ENCODE results near the gene ITPR2. TPM values are rescaled to one million over a fixed set of nuclear protein-coding genes. Genes with fewer than 3 reads are reported as not detected.

The ITPR2 gene
- total RNA-seq, 3 donors from 2014 or later: 33.3 to 60.8 (median 54.0) TPM

GRCh38 chr12:26717757-26718156 is 115.2 kb downstream of the ITPR2 start:
- intact Hi-C loops (cut with DNase I, micrococcal nuclease): no loop called here
- ATAC-seq (no peak), DNase-seq (no peak)
- Histone ChIP-seq H3K9me3 (no peaks in the 10 kb centered on the region), H3K4me1 (ENCODE audit: low read depth) (no peaks in the 10 kb centered on the region), H3K4me3 (no peak overlapping the region), H3K36me3 (ENCODE audit: low read depth) (no peaks in the 10 kb centered on the region)
- no peak for TF ChIP-seq CTCF (IDR thresholded peaks at IDR 0.05)

- intact Hi-C loops (cut with DNase I, micrococcal nuclease): no loop called here
- Histone ChIP-seq H3K9me3 (no peaks in the 10 kb centered on the region), H3K4me3 (no peak overlapping the region), H3K4me1 (ENCODE audit: low read depth) (no peaks in the 10 kb centered on the region), H3K36me3 (ENCODE audit: low read depth) (no peaks in the 10 kb centered on the region)
- no peak for ATAC-seq
- no peak for DNase-seq
- TF ChIP-seq CTCF (IDR thresholded peaks at IDR 0.05): no peak
Observed at GRCh38 chr12:26715232-26715631, 117.8 kb downstream of the ITPR2 start.

GRCh38 chr12:26713885-26714383 is 119.1 kb downstream of the ITPR2 start:
- no peak for ATAC-seq
- no peak for TF ChIP-seq CTCF (IDR thresholded peaks at IDR 0.05)
- intact Hi-C loops (cut with DNase I, micrococcal nuclease): no loop called here

GRCh38 chr12:26712892-26713291 is 120.1 kb downstream of the ITPR2 start:
- Histone ChIP-seq H3K36me3 (ENCODE audit: low read depth) (no peaks in the 10 kb centered on the region), H3K9me3 (no peaks in the 10 kb centered on the region), H3K4me3 (no peak overlapping the region), H3K4me1 (ENCODE audit: low read depth) (no peaks in the 10 kb centered on the region)
- DNase-seq (no peak), ATAC-seq (no peak)
- intact Hi-C loops (cut with DNase I, micrococcal nuclease): no loop called here
- TF ChIP-seq CTCF (IDR thresholded peaks at IDR 0.05): no peak

More at GRCh38 chr12:26713885-26714383, 119.1 kb downstream of the ITPR2 start:
- H3K9me3 ChIP-seq: no peaks in the 10 kb centered on the region
- H3K4me3 ChIP-seq: no peak overlapping the region
- H3K4me1 ChIP-seq (ENCODE audit: low read depth): no peaks in the 10 kb centered on the region
- no peak for DNase-seq
- H3K36me3 ChIP-seq (ENCODE audit: low read depth): no peaks in the 10 kb centered on the region

GRCh38 chr12:26711569-26711968 is 121.4 kb downstream of the ITPR2 start:
- Histone ChIP-seq H3K4me3 (no peak overlapping the region), H3K36me3 (ENCODE audit: low read depth) (no peaks in the 10 kb centered on the region), H3K9me3 (no peaks in the 10 kb centered on the region), H3K4me1 (ENCODE audit: low read depth) (no peaks in the 10 kb centered on the region)
- ATAC-seq (no peak), DNase-seq (no peak)
- intact Hi-C loops (cut with DNase I, micrococcal nuclease): no loop called here
- no peak for TF ChIP-seq CTCF (IDR thresholded peaks at IDR 0.05)

- ATAC-seq (no peak), DNase-seq (no peak)
- H3K4me3 ChIP-seq: no peak overlapping the region
- TF ChIP-seq CTCF (IDR thresholded peaks at IDR 0.05): no peak
- no peaks in the 10 kb centered on the region for H3K36me3 ChIP-seq (ENCODE audit: low read depth)
- intact Hi-C loops (cut with DNase I, micrococcal nuclease): no loop called here
- H3K9me3 ChIP-seq: no peaks in the 10 kb centered on the region
- H3K4me1 ChIP-seq (ENCODE audit: low read depth): no peaks in the 10 kb centered on the region
Observed at GRCh38 chr12:26711072-26711471, 121.9 kb downstream of the ITPR2 start.

Measured in mucosa of descending colon (tissue), 3 donors.